Lung microvascular endothelial cell (primary cell): ENCODE data around the gene CORO2A. TPM values are rescaled to one million over a fixed set of nuclear protein-coding genes. Genes with fewer than 3 reads are reported as not detected.
"Not testable (repeated sequence)": the region's sequence is repeated elsewhere in the genome, so short reads cannot be mapped to it uniquely, and the experiment has no call there.

Experiments
- DNase-seq, 2 donors: peaks; one replicate each; pipeline versions ENCODE4 v3.0.0 to v3.0.0-alpha.2; 2010; ENCODE audit warnings: low read depth in 2 of 2
- total RNA-seq: library from RNA; depleted of rRNA; stranded (reverse); fragments of >200 nt; gene quantifications from 2 replicates; pipeline ENCODE4 v1.2.1, GENCODE V29; 2014

CORO2A gene
- total RNA-seq, 1 donor from 2014 or later = 0.20 TPM

GRCh38 chr9:98085944-98086343 lies 106.5 kb downstream of the CORO2A start:
- DNase-seq = no peak

DNA sequence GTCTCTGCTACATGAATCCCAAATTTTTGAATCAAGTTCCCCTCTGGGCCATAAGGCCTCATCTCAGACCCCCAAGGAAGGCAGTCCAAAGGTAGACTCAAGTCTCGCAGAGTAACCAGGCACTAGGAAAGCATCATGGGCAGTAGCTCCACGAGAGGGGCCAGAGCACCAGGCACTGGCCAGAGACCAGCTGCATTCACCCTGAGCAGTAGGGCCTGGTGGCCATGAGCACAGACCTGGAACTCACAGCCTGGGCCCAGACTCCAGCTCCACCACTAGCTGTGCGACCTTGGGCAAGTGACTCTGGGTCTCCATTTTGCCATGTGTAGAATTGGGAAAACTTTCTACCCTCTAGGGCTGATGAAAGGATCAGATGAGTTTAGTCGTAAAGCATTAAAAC lies 107.4 kb downstream of the CORO2A start:
- DNase-seq = no peak

DNA sequence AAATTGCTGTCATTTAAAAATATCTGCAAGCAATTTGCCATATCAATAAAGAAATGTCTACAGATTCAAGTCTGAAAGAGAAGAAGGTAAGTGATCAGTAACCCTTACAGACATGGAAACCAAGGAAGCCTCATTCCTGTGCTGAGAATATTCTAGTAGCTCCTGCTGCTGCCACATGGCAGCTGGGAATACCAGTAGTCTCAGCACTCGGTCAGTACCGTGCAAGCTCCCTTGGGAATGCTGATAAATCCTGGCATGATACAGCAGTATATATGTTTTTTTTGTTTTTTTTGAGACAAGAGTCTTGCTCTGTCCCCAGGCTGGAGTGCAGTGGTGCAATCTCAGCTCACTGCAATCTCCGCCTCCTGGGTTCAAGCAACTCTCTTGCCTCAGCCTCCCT lies 108.0 kb downstream of the CORO2A start:
- no peak for DNase-seq

- no peak for DNase-seq
Observed at GRCh38 chr9:98083566-98084183, 108.8 kb downstream of the CORO2A start.

GRCh38 chr9:98083061-98083501 lies 109.4 kb downstream of the CORO2A start:
- no peak for DNase-seq

GRCh38 chr9:98081477-98082219 lies 110.8 kb downstream of the CORO2A start:
- DNase-seq = peak; percentile 20 to 49

GRCh38 chr9:98080780-98081179 lies 111.7 kb downstream of the CORO2A start:
- DNase-seq = no peak

DNA sequence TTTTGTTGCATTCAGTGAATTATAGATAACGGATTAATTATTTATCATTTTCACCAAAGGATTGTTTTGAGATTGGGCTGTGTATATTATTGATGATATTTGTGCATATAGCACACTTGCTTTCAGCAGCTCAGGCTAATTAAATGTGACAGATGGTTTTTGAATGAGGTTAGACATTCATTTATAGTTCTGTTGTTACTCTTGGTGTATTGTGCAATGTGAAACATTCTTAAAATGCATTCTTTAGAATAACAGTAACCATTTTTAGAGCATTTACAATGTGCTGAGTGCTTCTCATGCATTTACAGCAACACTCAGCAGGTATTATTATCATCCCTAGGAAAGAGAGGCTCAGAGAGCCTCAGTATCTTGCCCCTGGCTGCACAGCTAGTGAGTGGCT lies 112.1 kb downstream of the CORO2A start:
- DNase-seq = no peak

DNA sequence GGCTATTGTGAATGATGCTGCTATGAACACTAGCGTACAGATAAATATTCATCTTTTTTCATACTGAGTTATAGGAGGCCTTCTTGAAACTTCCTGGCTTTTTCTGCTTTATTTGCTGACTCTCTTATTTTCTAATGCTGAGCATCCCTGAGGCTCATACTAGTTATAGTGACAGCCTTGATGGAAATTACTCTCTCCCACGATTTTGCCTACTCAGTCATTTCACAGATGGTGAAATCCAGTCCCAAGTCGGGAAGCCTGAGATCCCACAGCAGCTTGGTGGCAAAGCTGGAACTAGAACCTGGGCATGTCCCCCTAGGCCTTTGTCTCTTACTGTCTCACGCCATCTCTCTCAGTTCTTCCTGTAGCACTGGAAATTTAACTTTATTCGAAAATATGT lies 113.5 kb downstream of the CORO2A start:
- DNase-seq = no peak

DNA sequence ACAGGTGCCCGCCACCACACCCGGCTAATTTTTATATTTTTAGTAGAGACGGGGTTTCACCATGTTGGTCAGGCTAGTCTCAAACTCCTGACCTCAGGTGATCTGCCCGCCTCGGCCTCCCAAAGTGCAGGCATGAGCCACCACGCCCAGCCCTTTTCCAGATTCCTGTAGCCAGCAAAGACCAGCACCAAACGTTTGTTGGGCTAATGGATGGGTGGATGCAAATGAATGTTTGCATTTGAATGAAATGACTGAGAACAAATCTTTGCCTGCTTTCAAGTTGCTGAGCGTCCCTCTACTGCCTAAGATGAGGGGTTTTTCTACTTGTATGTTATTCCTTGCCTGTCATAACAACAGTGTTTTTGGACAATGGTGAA lies 115.9 kb downstream of the CORO2A start:
- DNase-seq = not testable (repeated sequence)

DNA sequence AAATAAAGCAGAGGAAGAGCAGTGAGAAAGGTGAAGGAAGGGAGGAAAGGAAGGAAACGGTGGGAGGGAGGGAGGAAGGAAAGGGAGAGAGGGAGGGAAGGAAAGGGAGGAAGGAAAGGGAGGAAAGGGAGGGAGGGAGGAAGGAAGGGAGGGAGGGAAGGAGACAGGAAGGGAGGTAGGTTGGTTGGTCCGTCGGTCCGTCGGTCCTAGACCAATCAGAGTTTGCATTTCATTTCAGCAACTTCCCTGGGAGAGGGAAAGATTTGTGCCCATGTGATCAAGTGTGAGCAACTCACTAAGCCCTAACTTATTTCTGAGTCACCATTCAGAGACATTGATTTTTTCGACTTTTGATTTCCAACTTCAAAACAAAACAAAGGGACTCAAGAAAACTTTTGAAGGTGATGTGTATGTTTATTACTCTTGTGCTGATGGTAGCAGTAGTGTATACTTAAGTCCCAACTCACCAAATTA lies 117.1 kb downstream of the CORO2A start:
- DNase-seq = peak in 1 of 2 donors; percentile 73

DNA sequence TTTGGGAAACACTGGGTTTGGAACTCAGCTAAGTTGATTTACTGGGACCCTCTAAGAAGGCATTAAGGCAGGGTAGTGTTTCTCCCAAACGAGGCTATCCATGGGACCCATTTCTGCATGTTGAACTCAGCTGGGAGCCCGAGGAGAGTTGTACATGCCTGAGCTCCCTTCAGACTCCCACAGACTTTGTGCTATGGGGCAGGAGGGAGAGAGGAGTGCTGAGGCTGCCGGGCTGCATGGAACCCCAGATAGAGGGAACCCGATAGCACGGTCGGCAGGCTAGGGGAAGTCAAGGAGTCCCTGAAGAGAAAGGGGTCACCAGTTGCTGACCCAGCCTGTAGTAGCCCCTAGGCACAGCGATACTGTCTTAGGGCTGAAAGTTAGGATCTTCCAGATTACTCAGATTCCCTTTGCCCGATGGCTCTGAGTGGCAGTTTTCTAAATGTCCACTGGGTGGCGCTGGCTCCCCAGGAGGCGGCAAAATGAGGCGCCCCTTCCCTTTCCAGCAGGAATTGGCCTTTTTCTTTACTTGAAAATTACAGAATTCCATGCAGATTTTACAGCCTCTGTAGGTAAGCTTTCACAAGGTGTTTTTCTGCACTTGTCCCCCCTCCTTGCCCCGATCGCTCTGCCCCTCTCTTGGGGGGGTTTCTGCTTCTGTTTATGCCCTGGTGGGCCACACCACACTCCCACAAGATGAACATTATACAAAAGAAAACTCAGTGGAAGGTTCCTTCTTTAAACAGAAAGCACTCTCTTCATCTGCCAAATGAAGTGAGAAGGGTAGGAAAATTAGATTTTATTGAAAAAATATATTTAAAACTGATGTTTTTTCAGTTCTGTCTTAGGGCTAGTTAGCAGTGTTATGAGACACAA lies 118.1 kb downstream of the CORO2A start:
- DNase-seq = peak; percentile 63

GRCh38 chr9:98071737-98072136 lies 120.7 kb downstream of the CORO2A start:
- no peak for DNase-seq

Other genes starting within 250 kb of the CORO2A start
- 5.0 and 6.3 TPM in 2 replicates for gene ANP32B, start 209.3 kb downstream of the CORO2A start, total RNA-seq
- gene NANS, start 135.9 kb downstream of the CORO2A start, total RNA-seq = 63.6 and 73.8 TPM in 2 replicates
- gene TRIM14, start 73.4 kb downstream of the CORO2A start, total RNA-seq = 0.40 and 1.3 TPM in 2 replicates
- gene TBC1D2, start 63.0 kb upstream of the CORO2A start, total RNA-seq = 0.99 and 1.5 TPM in 2 replicates